Measurements from ENCODE around the gene TMEM120A.

TMEM120A gene

GRCh38 chr7:75957021-75957736 lies 37.2 kb downstream of the TMEM120A start:
- DNase-seq (ENCODE audit: low read depth in 2 of 2) = no peak

GRCh38 chr7:75955331-75955955 lies 39.0 kb downstream of the TMEM120A start:
- DNase-seq (ENCODE audit: low read depth in 2 of 2) = no peak

GRCh38 chr7:75953931-75954330 lies 40.5 kb downstream of the TMEM120A start:
- DNase-seq (ENCODE audit: low read depth in 2 of 2) = no peak

DNA sequence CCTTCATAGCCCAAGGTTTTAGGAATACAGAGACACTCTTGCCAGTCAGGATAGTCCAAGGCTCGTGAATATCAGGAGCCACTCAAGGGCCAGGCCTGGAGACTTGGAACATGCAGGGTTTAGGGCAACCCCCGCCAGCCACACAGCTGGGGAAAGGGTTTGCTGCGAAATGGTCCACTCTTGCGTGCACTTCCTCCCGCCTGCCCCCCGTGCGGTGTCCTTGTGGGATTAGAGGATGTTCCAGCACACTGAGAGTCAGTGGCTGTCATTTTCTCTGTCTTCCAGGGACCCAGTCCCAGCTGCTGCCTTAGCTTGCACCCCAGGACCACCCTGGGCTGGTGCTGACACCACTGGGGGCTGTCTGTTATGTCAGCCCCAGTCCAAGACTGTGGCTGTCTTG lies 41.0 kb downstream of the TMEM120A start:
- DNase-seq (ENCODE audit: low read depth in 2 of 2) = no peak

- DNase-seq (ENCODE audit: low read depth in 2 of 2) = no peak
Measured at GRCh38 chr7:75951506-75951905, 42.9 kb downstream of the TMEM120A start.

GRCh38 chr7:75950111-75950681 lies 44.2 kb downstream of the TMEM120A start:
- no peak for DNase-seq (ENCODE audit: low read depth in 2 of 2)

DNA sequence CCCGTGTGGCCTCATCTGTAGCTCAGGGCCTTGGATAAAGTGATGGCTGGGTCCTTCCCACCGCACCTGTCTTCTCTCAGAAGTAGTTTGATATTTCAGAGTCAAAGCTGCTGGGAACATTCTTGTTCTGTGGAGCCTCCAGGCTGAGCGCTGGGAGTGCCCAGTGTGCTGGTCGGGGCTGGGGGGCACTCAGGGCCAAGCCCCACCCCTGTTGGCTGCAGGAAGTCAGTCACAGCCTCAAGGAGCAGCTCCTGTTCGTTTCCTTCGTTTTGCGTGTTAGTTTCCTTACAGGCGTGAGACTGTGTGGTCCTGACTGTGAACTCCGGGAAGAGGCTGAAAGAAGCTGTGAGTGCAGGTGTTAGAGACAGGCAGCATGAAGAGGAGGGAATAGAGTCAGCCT lies 46.2 kb downstream of the TMEM120A start:
- no peak for DNase-seq (ENCODE audit: low read depth in 2 of 2)

GRCh38 chr7:75946207-75946855 lies 48.1 kb downstream of the TMEM120A start:
- no peak for DNase-seq (ENCODE audit: low read depth in 2 of 2)

- DNase-seq (ENCODE audit: low read depth in 2 of 2) = no peak
Measured at GRCh38 chr7:75945297-75946168, 48.9 kb downstream of the TMEM120A start.

DNA sequence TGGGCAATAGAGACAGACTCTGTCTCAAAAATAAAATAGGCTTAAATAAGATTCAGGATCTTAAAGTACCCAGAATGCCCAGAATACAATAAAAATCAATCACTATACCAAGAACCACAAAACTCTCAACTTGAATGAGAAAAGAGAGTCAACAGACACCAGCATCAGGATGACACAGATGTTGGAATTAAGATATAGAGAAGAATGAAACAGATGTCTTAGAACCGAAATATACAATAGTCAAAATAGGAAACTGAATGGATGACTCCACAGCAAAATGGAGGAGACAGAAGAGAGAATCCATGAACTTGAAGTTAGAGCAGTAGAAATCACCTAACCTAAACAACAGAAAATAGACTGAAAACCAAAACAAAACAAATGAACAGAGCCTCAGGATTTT lies 49.9 kb downstream of the TMEM120A start:
- DNase-seq (ENCODE audit: low read depth in 2 of 2) = no peak

GRCh38 chr7:75943864-75944263 lies 50.5 kb downstream of the TMEM120A start:
- DNase-seq (ENCODE audit: low read depth in 2 of 2) = no peak

DNA sequence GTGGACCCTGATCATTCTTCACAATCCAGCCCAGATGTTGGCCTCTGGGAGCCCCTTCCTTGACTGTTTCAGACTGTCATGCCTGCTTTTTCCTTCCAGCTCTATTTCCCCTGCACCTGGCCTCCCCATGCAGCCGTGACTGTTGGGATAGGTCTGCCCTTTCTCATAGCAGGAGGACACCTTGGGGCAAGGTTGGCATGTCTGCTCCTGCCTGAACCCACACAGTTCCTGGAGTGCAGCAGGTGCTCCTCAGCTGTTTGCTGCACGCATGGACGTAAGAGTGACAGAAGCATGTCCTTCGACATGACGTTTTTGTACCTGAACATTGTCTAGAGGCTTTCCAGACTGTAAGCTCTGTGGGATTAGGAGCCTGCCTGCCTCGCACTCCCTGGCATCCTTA lies 55.5 kb downstream of the TMEM120A start:
- DNase-seq (ENCODE audit: low read depth in 2 of 2) = no peak

DNA sequence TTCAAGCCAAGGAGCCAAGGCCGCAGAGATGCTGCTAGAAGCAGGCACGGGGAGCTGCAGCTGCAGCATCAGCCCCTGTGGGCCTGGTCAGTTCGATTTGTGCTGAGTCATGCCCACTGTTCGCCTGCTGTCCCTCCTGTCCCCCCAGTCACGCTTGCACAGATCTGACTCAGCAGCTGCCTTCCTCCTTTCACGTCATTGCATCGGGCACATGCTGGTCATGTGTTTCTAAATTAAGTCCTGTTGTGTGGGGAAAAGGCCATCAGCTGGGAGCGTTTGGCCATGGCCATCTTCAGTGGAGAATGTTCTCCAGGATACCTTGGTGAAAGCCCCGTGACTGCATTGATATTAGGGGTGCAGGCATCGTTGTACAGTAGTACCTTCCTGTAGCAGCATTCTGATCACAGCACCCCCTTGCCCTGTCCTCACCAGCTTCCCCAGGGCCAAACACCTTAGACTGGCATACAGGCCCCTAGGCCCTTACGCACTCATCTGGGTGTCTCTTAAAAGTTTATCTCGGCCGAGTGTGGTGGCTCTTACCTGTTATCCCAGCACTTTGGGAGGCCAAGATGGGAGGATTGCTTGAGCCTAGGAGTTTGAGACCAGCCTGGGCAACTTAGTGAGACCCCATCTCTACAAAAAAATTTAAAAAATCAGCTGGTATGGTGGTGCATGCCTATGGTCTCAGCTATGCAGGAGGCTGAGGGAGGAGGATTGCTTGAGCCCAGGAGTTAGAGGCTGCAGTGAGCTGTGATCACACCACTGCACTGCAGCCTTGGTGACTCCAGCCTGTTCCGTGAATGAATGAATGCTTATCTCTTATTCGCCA lies 56.2 kb downstream of the TMEM120A start:
- no peak for DNase-seq (ENCODE audit: low read depth in 2 of 2)
